ENCODE results near the gene DLK2. TPM values are rescaled to one million over a fixed set of nuclear protein-coding genes. Genes with fewer than 3 reads are reported as not detected.

Gene DLK2
- total RNA-seq, 1 experiment from 2014 or later = 1.6 TPM

DNA sequence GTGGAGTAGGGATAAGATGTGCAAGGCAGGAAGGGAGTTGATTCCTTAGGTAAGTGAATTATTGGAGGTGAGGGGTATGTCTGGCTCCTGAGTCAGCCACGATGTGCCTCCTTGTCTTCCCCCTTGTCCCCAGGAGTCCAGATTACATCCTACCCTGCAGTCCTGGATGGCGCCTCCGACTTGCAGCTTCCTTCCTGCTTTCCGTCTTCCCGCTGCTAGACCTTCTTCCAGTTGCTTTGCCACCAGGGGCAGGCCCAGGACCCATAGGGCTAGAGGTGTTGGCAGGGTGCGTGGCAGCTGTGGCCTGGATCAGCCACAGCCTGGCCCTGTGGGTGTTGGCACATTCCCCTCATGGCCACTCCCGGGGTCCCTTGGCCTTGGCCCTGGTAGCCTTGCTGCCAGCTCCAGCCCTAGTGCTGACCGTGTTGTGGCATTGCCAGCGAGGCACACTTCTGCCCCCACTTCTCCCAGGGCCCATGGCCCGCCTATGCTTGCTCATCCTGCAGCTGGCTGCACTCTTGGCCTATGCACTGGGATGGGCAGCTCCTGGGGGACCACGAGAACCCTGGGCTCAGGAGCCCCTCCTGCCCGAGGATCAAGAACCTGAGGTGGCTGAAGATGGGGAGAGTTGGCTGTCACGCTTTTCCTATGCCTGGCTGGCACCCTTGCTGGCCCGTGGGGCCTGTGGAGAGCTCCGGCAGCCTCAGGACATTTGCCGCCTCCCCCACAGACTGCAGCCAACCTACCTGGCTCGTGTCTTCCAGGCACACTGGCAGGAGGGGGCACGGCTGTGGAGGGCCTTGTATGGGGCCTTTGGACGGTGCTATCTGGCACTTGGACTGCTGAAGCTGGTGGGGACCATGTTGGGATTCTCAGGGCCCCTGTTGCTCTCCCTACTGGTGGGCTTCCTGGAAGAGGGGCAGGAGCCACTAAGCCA lies 23.1 kb downstream of the DLK2 start:
- H3K27me3 ChIP-seq (ENCODE audit: insufficient read depth, low read length) = no peaks in the 10 kb centered on the region
- no peak overlapping the region for H2AFZ ChIP-seq (ENCODE audit: low read depth, low read length, poor library complexity, severe bottlenecking)
- H3K9ac ChIP-seq (ENCODE audit: low read length) = no peak overlapping the region
- ChIA-PET POLR2A (no interaction called here), RAD21 (ENCODE audit: low non-redundant PET in 1 of 2, low total read pairs in 2 of 2, uncharacterized antibody in 2 of 2, unreplicated experiment in 2 of 2) (no interaction called here), CTCF (no interaction called here)
- H3K27ac ChIP-seq (ENCODE audit: low read depth, low read length) = no peak overlapping the region
- no TSS peak for BruUV-seq (replicated peaks)
- no peaks in the 10 kb centered on the region for H3K36me3 ChIP-seq (ENCODE audit: control insufficient read depth in 1 of 2, insufficient read depth in 2 of 2, low read length in 2 of 2)
- H3K4me1 ChIP-seq (ENCODE audit: control insufficient read depth in 1 of 2, insufficient read depth in 2 of 2, low read length in 2 of 2) = peaks cover 17 to 26% of the 10 kb centered on the region in 2 experiments
- no peak overlapping the region for H3K4me2 ChIP-seq (ENCODE audit: low read length)
- DNase-seq (ENCODE audit: low read depth, low spot score) = no peak
- H3K4me3 ChIP-seq (replicated peaks in 1 of 2; ENCODE audit: low read depth in 1 of 2, low read length in 2 of 2) = no peak overlapping the region
- H3K9me3 ChIP-seq (ENCODE audit: control insufficient read depth in 1 of 2, insufficient read depth in 1 of 2, low read depth in 1 of 2, low read length in 2 of 2) = no peaks in the 10 kb centered on the region
- H3K9me2 ChIP-seq (ENCODE audit: insufficient read depth) = no peaks in the 10 kb centered on the region
- peaks cover 12% of the 10 kb centered on the region for H3K79me2 ChIP-seq (ENCODE audit: insufficient read depth, low read length)
- H4K20me1 ChIP-seq (ENCODE audit: insufficient read depth) = no peaks in the 10 kb centered on the region
- ATAC-seq = no peak
- intact Hi-C loops (cut with micrococcal nuclease) = no loop called here
- TF ChIP-seq CBX3 (IDR thresholded peaks at IDR 0.05; ENCODE audit: low read depth) = no peak
- TF ChIP-seq EZH2 (IDR thresholded peaks at IDR 0.05) = no peak
- TF ChIP-seq, protein P1, sequence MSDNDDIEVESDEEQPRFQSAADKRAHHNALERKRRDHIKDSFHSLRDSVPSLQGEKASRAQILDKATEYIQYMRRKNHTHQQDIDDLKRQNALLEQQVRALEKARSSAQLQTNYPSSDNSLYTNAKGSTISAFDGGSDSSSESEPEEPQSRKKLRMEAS (IDR thresholded peaks at IDR 0.05) = no peak
- TF ChIP-seq, protein P2, sequence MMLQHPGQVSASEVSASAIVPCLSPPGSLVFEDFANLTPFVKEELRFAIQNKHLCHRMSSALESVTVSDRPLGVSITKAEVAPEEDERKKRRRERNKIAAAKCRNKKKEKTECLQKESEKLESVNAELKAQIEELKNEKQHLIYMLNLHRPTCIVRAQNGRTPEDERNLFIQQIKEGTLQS (IDR thresholded peaks at IDR 0.05) = no peak
- TF ChIP-seq, protein P3, sequence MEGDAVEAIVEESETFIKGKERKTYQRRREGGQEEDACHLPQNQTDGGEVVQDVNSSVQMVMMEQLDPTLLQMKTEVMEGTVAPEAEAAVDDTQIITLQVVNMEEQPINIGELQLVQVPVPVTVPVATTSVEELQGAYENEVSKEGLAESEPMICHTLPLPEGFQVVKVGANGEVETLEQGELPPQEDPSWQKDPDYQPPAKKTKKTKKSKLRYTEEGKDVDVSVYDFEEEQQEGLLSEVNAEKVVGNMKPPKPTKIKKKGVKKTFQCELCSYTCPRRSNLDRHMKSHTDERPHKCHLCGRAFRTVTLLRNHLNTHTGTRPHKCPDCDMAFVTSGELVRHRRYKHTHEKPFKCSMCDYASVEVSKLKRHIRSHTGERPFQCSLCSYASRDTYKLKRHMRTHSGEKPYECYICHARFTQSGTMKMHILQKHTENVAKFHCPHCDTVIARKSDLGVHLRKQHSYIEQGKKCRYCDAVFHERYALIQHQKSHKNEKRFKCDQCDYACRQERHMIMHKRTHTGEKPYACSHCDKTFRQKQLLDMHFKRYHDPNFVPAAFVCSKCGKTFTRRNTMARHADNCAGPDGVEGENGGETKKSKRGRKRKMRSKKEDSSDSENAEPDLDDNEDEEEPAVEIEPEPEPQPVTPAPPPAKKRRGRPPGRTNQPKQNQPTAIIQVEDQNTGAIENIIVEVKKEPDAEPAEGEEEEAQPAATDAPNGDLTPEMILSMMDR (IDR thresholded peaks at IDR 0.05 in 2 of 3, conservative IDR thresholded peaks at IDR 0.05 in 1 of 3; ENCODE audit: borderline replicate concordance in 1 of 3, insufficient read depth in 1 of 3, low read depth in 2 of 3, low read length in 2 of 3) = no peak
- no peak for TF ChIP-seq CEBPB (IDR thresholded peaks at IDR 0.05; ENCODE audit: low read depth)
- no peak for TF ChIP-seq TCF7L2 (IDR thresholded peaks at IDR 0.05; ENCODE audit: borderline replicate concordance, extremely low read depth, insufficient read depth, insufficient read length)
- no peak for TF ChIP-seq EZH2phosphoT487 (IDR thresholded peaks at IDR 0.05; ENCODE audit: borderline replicate concordance)
- no peak for TF ChIP-seq ZNF274 (IDR thresholded peaks at IDR 0.05; ENCODE audit: low read depth, low read length)
- TF ChIP-seq EGR1 (IDR thresholded peaks at IDR 0.05; ENCODE audit: low read depth) = no peak

Data from HCT116 (cell line).